ENCODE results near the gene MAP3K14.

Gene MAP3K14

DNA sequence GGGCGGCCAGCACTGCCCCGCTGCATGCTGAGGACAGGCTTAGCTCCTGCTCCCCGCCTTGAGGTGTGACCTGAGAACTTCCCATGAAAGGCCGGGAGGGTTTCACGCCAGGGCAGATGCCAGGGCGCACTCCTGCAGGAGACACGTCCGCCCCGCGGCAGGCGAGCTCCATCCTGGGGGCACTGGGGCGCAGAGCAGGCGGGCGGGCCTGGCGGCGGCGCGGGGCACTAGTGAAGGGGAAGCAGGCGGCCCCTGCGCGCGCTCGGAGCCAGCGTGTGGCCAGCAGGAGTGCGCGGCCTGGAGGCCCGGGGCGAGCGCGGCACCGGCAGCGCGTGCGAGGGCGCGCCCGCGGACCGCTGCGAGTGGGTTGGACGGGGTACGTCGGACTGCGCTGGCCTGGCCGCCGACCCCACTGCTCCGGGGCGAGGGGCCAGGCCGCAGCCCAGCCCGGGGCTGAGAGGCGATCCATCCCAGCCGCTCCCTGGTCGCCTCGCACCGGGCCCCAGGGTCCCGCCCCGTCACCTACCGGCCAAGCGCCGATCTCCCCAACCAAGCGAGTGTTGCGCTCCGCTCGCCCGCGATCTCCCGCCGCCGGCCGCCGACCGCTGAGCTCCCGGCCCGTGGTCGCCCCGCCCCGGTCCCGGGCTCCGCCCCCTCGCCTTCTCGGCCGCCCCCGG is at the start of gene MAP3K14:
Gene MAP3K14, minus strand, starts transcription at position 587 of the 677 bp plus-strand sequence. CDS start 26,275 bp downstream, outside the sequence.
- H3K4me1 Mint-ChIP-seq: peaks cover 78% of the 10 kb centered on the region
- H3K4me3 Mint-ChIP-seq: peak within 1 kb of the TSS; percentile 78
- peak within 1 kb of the TSS; percentile 95 for H3K27ac Mint-ChIP-seq
- DNase-seq (ENCODE audit: low spot score in 2 of 2) (peak in 1 of 2 donors; percentile 87), ATAC-seq (peak; percentile 33)
- H3K9me3 Mint-ChIP-seq: no peaks in the 10 kb centered on the region
- peaks cover 54% of the 10 kb centered on the region for H3K36me3 Mint-ChIP-seq

DNA sequence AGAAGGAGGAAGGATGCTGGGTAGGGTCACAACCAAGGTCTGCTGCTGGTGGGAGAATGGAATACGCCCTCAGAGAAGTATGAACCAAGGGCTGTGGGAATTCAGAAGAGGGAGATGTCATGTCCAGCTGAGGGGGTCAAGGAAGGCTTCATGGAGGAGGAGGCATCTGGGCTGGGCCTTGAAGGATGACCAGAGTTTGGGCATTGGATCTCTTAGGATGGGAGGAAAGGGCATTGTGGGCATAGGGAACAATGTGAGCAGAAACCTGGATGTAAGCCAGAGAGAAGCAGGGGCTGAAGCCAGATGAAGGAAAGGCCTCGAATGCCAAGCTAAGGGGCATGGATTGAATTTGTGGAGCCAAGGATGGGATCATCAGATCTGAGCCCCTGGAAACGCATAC is 49.2 kb upstream of the MAP3K14 start:
- no peak overlapping the region for H3K27ac Mint-ChIP-seq
- H3K9me3 Mint-ChIP-seq: no peaks in the 10 kb centered on the region
- DNase-seq (ENCODE audit: low spot score in 2 of 2) (no peak), ATAC-seq (no peak)
- no peaks in the 10 kb centered on the region for H3K36me3 Mint-ChIP-seq
- no peak overlapping the region for H3K4me3 Mint-ChIP-seq
- H3K4me1 Mint-ChIP-seq: peaks cover 3% of the 10 kb centered on the region

DNA sequence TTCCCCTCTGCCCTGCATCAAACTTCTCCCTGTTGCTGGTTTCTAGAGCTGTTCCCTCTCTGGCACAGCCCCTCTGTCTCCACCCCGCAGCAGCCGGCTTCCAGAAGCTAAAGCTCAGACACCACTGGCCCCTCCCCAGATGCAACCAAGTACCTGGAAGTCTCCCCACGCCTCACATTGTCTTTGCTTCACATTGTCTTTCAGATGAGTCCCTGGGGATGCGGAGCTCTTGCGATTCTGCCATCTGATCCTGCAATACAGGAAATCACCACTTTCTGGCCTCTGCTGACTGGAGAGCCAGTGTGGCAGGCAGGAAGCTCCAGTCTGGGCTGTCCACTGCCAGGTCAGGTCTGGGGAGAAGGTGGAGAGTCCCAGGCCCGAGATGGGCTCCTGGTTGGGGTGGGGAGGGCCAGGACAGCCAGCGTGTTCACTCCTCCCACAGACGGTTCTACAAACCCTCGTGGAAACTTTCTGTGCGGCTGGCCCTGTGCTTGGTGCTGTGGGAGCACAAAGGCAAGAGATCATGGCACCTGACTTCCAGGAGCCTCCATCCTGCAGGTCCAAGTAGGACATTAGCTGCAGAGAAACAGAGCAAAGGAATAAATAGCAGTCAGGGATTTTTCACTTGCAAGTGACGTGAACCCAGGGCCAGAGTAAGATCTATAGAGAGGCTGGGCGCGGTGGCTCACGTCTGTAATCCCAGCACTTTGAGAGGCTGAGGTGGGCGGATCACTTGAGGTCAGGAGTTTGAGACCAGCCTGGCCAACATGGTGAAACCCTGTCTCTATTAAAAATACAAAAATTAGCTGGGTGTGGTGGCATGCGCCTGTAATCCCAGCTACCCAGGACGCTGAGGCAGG is 47.9 kb upstream of the MAP3K14 start:
- H3K4me1 Mint-ChIP-seq: no peaks in the 10 kb centered on the region

DNA sequence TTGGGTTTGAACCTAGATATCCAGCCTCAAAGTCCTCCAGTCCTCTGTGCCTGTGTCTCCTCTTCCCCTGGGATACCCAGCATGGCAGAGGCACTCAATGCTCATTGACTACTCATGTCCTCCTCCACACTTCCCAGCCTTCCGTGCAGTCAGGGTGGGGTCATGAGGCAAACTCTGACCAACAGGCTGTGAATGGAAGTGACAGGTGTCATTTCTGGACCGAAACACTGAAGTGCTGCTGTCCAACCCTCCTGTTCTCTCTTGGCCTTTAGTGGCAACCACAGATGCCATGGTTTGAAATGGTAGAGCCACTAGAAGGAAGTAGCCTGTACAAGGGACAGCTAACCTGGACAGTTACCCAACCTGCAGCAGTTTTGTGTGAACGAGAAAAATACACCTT is 46.7 kb upstream of the MAP3K14 start:
- no peaks in the 10 kb centered on the region for H3K9me3 Mint-ChIP-seq
- H3K27ac Mint-ChIP-seq: no peak overlapping the region
- H3K4me3 Mint-ChIP-seq: no peak overlapping the region
- no peaks in the 10 kb centered on the region for H3K36me3 Mint-ChIP-seq
- ATAC-seq (no peak), DNase-seq (ENCODE audit: low spot score in 2 of 2) (no peak)
- no peaks in the 10 kb centered on the region for H3K4me1 Mint-ChIP-seq

More for the DNA sequence above, 47.9 kb upstream of the MAP3K14 start:
- Mint-ChIP-seq H3K36me3 (no peaks in the 10 kb centered on the region), H3K4me3 (no peak overlapping the region), H3K27ac (peak overlapping the region; percentile 34), H3K9me3 (no peaks in the 10 kb centered on the region)
- ATAC-seq (no peak), DNase-seq (ENCODE audit: low spot score in 2 of 2) (no peak)

DNA sequence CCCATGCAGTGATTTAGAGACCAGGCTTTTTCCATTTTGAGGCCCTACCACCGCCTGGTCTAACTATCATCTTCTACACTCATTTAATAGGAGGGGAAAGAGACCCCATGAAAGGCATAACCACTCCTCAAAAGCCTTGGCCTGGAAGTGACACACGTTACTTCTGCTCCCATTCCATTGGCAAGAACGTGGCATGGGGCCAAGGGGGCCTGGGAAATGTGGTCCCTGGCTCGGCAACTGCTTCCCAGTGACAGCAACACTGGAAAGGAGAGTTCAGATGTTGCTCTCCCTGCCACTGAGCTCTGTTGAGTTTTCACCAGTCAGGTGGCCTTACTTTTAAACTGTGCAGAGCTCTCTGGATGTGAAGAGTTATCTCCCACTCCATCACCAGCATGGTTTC is 45.2 kb upstream of the MAP3K14 start:
- ATAC-seq (no peak), DNase-seq (ENCODE audit: low spot score in 2 of 2) (no peak)
- Mint-ChIP-seq H3K27ac (no peak overlapping the region), H3K4me3 (no peak overlapping the region), H3K9me3 (no peaks in the 10 kb centered on the region), H3K36me3 (no peaks in the 10 kb centered on the region), H3K4me1 (peaks cover 8% of the 10 kb centered on the region)

DNA sequence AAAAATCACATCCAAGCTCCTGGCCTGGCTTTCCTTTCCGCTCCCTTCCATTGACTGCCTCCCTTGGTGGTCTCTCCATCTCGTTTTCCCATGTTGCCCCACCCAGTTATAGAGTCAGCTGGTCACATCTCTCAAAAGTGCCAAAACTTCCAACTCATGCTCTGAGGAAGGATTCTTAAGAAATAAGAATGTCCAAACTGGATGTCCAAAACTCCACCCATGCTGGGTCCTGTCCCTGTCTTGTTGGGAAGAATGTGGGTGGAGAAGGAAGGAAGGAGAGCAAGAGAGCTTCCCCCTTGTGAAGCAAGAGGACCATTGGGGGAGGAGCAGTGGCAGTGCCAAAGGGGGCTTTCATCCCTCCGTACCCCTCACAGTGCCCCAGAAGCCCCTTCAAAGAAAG is 44.6 kb upstream of the MAP3K14 start:
- no peak for ATAC-seq
- no peak overlapping the region for H3K27ac Mint-ChIP-seq

DNA sequence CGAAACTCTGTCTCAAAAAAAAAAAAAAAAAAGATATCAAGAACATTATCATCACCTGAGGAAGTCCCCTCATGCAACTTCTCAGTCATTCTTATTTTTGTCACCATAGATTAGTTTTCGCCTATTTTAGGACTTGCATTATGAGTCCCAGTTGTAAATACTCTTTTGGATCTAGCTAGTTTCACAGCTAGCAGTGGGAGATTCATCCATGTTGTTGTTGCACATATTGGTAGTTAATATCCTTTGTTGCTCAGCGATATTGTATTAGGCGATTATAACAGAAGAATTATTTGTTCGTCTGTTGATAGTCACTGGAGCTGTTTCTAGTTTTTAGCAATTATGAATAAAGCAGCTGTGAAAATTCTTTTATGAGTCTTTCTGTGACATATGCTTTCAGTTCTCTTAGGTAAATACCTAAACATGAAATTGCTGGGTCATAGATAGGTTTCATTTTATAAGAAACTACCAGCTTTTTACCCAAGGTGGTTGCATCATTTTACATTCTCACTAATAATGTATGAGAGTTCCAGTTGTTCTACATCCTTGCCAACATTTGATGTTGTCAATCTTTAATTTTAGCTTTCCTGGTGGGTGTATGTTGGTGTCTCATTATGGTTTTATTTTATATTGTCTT is 40.7 kb upstream of the MAP3K14 start:
- H3K4me1 Mint-ChIP-seq: peaks cover 36% of the 10 kb centered on the region
- DNase-seq (ENCODE audit: low spot score in 2 of 2): no peak
- ATAC-seq: peak; percentile 81

More for the DNA sequence above, 44.6 kb upstream of the MAP3K14 start:
- no peaks in the 10 kb centered on the region for H3K9me3 Mint-ChIP-seq
- H3K36me3 Mint-ChIP-seq: no peaks in the 10 kb centered on the region
- no peak overlapping the region for H3K4me3 Mint-ChIP-seq
- peaks cover 13% of the 10 kb centered on the region for H3K4me1 Mint-ChIP-seq
- DNase-seq (ENCODE audit: low spot score in 2 of 2): no peak

DNA sequence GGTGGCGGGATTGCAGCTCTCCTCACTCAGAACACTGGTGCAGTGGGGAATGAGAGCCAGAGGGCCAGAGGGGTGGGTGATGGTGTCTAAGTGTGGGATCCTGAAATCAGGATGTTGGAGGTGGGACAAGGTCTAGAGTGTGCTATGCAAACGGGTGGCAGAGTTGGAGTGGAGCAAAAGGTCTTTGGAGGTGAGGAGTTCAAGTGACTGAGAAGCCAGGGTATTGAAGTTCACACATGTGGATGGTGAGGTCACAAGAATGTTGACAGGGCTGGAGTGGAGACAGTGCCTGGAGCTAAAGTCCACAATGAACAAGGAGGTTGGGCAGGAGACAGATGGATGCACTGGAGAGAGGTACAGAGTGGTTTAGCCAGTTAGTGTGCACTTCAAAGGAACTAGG is 38.3 kb upstream of the MAP3K14 start:
- no peak for ATAC-seq
- no peaks in the 10 kb centered on the region for H3K9me3 Mint-ChIP-seq
- peaks cover 41% of the 10 kb centered on the region for H3K4me1 Mint-ChIP-seq
- no peak overlapping the region for H3K27ac Mint-ChIP-seq
- DNase-seq (ENCODE audit: low spot score in 2 of 2): no peak
- H3K4me3 Mint-ChIP-seq: no peak overlapping the region
- no peaks in the 10 kb centered on the region for H3K36me3 Mint-ChIP-seq

More for the DNA sequence above, 40.7 kb upstream of the MAP3K14 start:
- Mint-ChIP-seq H3K9me3 (no peaks in the 10 kb centered on the region), H3K27ac (no peak overlapping the region), H3K4me3 (no peak overlapping the region), H3K36me3 (no peaks in the 10 kb centered on the region)

DNA sequence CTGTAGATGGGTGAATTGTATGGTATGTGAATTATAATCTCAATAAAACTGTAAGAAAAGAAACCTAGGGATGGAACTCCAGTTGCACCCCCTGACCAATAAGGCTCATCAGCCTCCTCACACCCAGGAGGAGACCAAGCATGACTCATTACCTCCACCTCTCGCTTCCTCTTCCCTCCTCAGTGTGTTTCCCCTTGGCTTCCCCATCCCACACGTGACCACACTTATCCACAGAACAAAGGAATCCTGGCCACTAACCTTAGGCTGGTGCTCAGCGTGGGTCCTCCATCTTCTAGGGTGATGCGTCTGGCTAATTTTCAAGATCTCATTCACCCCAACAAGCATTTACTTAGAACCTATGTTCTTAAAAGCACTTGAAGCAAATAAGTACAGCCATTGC is 36.2 kb upstream of the MAP3K14 start:
- peak; percentile 71 for ATAC-seq
- DNase-seq (ENCODE audit: low spot score in 2 of 2): no peak
- Mint-ChIP-seq H3K36me3 (no peaks in the 10 kb centered on the region), H3K4me1 (peaks cover 41% of the 10 kb centered on the region), H3K27ac (peak overlapping the region; percentile 5), H3K4me3 (peak overlapping the region; percentile 3), H3K9me3 (no peaks in the 10 kb centered on the region)

DNA sequence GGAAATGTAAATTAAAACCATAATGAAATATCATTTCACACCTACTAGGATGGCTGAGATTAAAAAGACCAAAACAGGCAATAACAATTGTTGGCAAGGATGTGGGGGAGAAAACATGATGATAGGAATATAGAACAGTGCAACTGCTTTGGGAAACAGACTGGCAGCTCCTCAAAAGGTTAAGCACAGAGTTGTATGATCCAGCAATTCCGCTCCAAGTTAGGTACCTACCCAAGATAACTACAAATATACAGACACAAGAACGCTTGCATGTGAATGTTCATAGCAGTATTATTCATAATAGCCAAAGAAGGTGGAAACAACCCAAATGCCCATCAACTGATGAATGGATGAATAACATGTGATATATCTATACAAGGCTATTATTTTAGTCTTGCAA is 35.0 kb upstream of the MAP3K14 start:
- H3K9me3 Mint-ChIP-seq: no peaks in the 10 kb centered on the region
- no peaks in the 10 kb centered on the region for H3K36me3 Mint-ChIP-seq
- H3K27ac Mint-ChIP-seq: no peak overlapping the region
- ATAC-seq (no peak), DNase-seq (ENCODE audit: low spot score in 2 of 2) (no peak)
- H3K4me1 Mint-ChIP-seq: peaks cover 32% of the 10 kb centered on the region
- no peak overlapping the region for H3K4me3 Mint-ChIP-seq

DNA sequence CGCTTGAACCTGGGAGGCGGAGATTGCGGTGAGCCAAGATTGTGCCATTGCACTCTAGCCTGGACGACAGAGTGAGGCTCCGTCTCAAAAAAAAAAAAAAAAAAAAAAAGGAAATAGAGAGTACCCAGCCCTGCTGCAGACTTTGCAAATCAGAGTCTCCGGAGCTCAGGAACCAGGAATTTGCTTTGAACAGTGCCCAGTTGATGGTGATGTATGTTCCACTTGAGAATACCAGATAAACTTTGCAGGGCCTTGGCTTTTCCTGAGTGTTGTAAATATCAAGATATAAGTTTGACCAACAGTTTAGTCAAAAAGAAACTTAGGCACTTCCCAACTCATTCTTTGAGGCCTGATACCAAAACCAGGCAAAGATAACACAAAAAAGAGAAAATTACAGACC is 30.6 kb upstream of the MAP3K14 start:
- Mint-ChIP-seq H3K9me3 (no peaks in the 10 kb centered on the region), H3K4me1 (peaks cover 5% of the 10 kb centered on the region), H3K27ac (no peak overlapping the region), H3K4me3 (no peak overlapping the region), H3K36me3 (no peaks in the 10 kb centered on the region)
- no peak for DNase-seq (ENCODE audit: low spot score in 2 of 2)
- ATAC-seq: no peak

DNA sequence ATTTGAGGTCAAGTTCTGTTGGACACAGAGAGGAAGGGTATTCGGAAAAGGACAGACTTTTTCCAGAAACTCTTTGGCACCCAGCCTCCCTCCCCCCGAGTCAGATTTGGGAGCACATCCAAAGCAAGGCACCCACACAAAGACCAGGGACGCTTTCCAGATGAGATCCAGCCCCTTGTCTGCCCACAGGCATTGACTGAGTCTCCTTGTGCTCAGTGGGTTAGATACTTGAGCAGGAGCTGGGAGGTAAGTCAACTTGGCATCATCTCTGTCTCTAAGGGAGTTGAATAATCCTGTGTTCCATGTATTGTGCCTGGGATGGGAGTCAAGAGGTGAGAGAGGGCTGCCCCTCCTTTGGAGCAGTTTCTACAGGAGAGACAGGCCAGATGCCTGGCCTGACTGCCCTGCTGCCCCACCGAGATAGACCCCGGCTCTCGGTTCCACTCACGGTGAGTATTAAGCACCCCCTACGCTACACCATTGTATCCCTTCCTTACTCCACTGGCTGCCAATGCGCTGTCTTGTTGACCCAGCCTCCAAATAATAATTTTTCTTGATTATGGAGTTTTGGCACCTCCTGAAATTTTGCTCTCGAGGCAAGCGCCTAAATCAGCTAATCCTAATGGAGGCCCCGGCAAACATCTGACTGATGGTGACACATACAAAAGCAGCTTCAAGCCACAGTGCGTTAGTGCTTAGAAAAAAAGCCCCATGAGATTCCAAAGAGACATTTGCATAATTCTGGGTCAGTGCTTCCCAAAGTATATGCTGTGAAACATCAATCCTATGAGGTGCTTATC is 29.6 kb upstream of the MAP3K14 start:
- no peak for ATAC-seq
- H3K27ac Mint-ChIP-seq: no peak overlapping the region

DNA sequence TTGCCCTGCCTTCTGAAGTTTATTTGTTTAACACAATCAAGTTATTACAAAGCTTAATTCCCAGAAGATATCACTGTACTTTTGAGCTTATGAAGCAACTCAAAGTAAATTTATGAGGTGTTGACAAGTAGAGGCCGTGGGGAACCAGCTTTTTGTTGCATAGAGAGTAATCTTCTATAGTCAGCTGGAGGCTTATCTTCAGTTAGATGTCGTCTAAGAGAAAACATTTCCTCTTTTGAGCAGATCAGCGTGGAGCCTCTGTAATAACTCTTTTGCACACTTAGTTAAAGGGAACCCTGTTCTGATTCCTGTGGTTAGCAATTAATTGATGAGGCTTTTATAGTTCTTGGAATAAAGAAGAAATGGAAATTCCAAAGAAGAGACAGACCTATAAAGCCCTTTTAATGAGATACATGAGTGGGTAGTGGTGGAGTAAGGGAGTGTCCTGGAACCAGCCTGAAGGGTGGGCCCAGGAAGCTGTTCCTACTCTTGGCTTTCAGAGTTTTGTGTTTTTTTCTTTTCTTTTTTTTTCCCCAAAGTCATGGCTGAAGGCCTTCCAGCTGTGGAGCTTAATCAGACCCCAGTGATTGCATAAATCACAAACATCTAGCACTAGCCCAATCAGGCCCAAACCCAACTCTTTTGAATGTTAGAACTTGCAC is 28.9 kb upstream of the MAP3K14 start:
- Mint-ChIP-seq H3K27ac (peak overlapping the region; percentile 50), H3K9me3 (no peaks in the 10 kb centered on the region), H3K4me1 (no peaks in the 10 kb centered on the region), H3K36me3 (no peaks in the 10 kb centered on the region), H3K4me3 (no peak overlapping the region)
- ATAC-seq (no peak), DNase-seq (ENCODE audit: low spot score in 2 of 2) (no peak)

More for the DNA sequence above, 29.6 kb upstream of the MAP3K14 start:
- H3K4me1 Mint-ChIP-seq: no peaks in the 10 kb centered on the region
- H3K9me3 Mint-ChIP-seq: no peaks in the 10 kb centered on the region
- H3K4me3 Mint-ChIP-seq: no peak overlapping the region
- DNase-seq (ENCODE audit: low spot score in 2 of 2): no peak
- no peaks in the 10 kb centered on the region for H3K36me3 Mint-ChIP-seq

DNA sequence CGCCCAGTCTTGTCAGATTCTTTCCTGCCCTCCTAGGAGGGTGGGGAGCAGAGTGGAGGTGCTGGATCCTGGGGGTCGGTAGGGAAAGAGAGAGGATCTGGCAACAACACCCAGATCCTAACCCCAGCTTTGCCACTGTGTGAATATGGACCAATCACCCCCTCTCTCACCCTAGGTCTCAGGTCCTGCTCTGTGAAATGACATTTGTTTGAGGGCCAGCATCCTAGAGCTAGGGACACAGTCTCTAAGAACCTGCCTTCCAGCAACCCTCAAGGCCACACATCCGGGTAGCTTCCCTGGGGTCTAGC is 28.4 kb upstream of the MAP3K14 start:
- DNase-seq (ENCODE audit: low spot score in 2 of 2) (no peak), ATAC-seq (no peak)
- Mint-ChIP-seq H3K36me3 (no peaks in the 10 kb centered on the region), H3K4me1 (no peaks in the 10 kb centered on the region), H3K9me3 (no peaks in the 10 kb centered on the region), H3K4me3 (no peak overlapping the region), H3K27ac (peak overlapping the region; percentile 50)
